Stimulated activated naive CD8-positive, alpha-beta T cell treated with anti-CD3 and anti-CD28 coated beads, Interleukin-15, Interleukin-2, amounts not matched to agents 100 U/mL and 50 U/mL, for 24 hours (primary cell): ENCODE measurements around the gene CD38.
"Not testable (repeated sequence)": the region's sequence is repeated elsewhere in the genome, so short reads cannot be mapped to it uniquely, and the experiment has no call there.

Experiments
- ATAC-seq: fragments of 150-1000 bp; cut with Tn5 transposase; one replicate; pipeline ENCODE4 v1.10.0; 2021
- DNase-seq: peaks from one replicate; pipeline ENCODE4 v3.0.0; 2021

The CD38 gene

GRCh38 chr4:15799141-15799540 is 21.0 kb downstream of the CD38 start:
- ATAC-seq (no peak), DNase-seq (no peak)

DNA sequence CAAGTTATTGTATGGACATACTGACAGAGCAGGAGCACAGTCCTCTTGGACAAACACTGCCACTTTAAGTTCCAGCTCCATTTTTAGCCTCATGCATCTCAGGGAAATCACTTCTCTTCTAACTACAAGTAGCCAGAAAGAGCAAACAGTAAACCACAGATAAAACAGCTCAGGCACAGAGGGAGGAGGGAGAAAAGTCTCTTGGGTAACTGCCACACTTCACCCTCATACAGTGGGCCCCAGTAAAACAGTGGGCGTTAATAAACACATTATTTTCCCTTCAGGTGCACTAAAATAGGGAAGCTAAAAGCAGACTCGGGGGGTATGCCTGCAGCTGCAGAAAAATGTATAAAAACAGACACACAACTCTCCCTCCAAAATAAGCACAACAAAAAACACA is 21.6 kb downstream of the CD38 start:
- DNase-seq = no peak

DNA sequence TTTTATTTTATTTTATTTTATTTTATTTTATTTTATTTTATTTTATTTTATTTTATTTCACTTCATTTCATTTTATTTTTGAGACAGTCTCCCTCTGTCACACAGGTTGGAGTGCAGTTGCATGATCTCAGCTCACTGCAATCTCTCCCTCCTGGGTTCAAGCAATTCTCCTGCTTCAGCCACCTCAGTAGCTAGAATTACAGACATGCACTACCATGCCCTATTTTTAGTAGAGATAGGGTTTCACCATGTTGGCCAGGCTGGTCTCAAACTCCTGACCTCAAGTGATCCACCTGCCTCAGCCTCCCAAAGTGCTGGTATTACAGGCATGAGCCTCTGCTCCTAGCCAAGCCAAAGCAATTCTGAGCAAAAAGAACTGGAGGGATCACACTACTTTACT is 24.4 kb downstream of the CD38 start:
- ATAC-seq = not testable (repeated sequence)

More for the DNA sequence above, 21.6 kb downstream of the CD38 start:
- ATAC-seq = no peak

GRCh38 chr4:15805583-15806517 is 27.7 kb downstream of the CD38 start:
- peak; percentile 56 for ATAC-seq
- DNase-seq = no peak

More for the DNA sequence above, 24.4 kb downstream of the CD38 start:
- DNase-seq = not testable (repeated sequence)

DNA sequence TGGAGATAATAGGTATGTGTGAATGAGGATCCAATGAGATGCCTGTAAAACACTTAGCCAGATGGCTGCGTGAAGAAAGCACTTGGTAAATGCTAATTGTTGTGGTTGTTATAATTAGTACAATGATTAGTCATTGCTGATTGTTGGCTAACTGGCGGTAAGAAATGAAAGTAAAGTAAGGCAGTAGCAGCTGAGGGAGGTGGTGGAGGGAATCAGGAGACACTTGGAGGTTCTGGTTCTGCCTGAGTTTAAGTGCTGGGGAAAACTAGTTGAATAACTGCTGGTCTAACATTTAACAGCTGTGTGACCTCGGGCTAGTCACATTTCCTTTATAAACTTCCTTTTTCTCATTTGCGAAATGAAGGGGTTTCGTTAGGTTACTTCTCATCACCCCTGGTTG is 30.9 kb downstream of the CD38 start:
- no peak for DNase-seq

GRCh38 chr4:15809466-15809865 is 31.3 kb downstream of the CD38 start:
- DNase-seq (no peak), ATAC-seq (no peak)

More for the DNA sequence above, 30.9 kb downstream of the CD38 start:
- peak; percentile 53 for ATAC-seq

DNA sequence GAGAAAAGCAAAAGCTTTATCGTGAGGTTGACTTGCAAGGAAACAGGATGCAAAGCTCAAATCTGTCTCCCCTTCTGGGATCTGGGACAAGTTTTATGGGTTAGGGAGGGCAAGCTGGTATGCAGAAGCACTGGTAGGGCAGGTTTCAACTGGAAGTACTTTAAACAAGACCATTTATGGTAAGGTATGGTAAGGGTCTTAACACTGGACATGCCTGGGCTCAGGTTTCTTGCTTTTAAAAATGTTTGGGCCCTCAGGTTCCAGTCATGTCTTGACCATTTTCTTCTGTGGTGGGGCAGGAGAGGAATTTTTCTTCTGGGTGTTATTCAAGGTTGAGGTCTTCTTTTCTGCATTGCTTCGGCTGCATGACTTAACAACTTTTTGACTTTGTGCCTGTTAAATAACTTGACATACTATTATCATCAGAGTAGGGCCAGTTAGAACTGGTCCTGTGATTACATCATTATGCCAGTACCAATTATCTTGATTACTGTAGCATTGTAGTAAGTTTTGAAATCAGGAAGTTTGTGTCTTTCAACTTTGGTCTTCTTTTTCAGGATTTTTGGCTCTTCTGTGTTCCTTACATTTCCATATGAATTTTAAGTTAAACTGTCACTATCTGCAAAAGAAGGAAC is 33.7 kb downstream of the CD38 start:
- no peak for ATAC-seq
- no peak for DNase-seq

GRCh38 chr4:15832523-15833451 is 54.7 kb downstream of the CD38 start:
- ATAC-seq = no peak

GRCh38 chr4:15833801-15834200 is 55.7 kb downstream of the CD38 start:
- DNase-seq (no peak), ATAC-seq (no peak)

More at GRCh38 chr4:15832523-15833451, 54.7 kb downstream of the CD38 start:
- no peak for DNase-seq

DNA sequence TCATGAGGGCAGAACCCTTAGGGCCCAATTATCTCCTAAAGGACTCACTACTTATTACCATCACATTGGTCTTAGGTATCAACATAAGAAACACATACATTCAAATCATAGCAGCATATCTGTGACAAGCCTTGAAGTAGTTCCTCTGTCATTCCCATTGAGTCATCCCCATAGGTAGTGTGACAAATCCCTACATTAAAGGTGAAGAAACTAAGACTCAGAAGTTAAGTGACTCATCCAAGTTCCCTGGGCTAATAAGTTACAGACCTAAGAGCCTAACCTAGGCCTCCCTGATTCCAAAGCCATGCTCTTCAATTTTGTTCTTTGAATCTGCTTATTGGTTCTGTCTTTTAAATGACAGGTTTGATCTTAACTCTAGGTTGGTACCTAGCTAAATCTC is 58.2 kb downstream of the CD38 start:
- ATAC-seq (peak; percentile 90), DNase-seq (no peak)

- no peak for ATAC-seq
- DNase-seq = no peak
These were observed 59.5 kb downstream of the CD38 start for GRCh38 chr4:15837591-15837990.

GRCh38 chr4:15841194-15841730 is 63.1 kb downstream of the CD38 start:
- not testable (repeated sequence) for ATAC-seq, DNase-seq

GRCh38 chr4:15847746-15848145 is 69.6 kb downstream of the CD38 start:
- ATAC-seq = no peak
- no peak for DNase-seq

- no peak for DNase-seq
- no peak for ATAC-seq
These were observed 70.2 kb downstream of the CD38 start for GRCh38 chr4:15848191-15848842.

DNA sequence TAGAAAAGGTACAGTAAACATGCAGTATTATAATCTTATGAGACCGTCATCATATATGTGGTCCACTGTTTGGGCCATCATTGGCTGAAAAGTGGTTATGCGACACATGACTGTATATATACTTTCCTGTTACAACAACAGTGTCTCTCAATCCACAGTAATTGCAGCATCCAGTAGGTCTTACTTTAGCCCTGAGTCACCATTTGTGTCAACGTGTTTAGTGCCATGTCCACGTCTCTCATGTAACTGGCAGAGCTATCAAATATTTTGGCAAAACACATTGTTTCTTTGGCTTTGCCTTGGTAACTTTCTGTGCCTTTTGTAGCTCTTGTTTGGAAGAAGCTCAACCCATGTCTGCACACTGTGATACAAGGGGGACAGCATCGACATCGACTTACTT is 73.8 kb downstream of the CD38 start:
- no peak for DNase-seq
- no peak for ATAC-seq

DNA sequence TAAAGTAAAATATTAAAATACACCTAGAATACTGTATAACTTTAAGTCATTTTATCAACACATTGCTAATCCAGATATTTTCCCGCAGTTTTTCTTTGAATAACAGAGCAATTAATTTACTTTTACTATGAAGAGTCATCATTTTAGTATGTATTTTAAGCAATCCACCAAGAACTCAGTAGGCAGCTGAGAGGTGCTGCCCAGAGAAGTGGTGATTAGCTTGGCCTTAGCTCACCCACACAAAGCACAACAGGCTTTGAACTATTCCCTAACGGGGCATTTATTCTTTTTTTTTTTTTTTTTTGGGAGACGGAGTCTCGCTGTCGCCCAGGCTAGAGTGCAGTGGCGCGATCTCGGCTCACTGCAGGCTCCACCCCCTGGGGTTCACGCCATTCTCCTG is 74.4 kb downstream of the CD38 start:
- DNase-seq (no peak), ATAC-seq (no peak)

- ATAC-seq = no peak
- DNase-seq = no peak
These were observed 75.2 kb downstream of the CD38 start for GRCh38 chr4:15853345-15853744.

GRCh38 chr4:15855804-15856475 is 77.8 kb downstream of the CD38 start:
- DNase-seq (no peak), ATAC-seq (no peak)

DNA sequence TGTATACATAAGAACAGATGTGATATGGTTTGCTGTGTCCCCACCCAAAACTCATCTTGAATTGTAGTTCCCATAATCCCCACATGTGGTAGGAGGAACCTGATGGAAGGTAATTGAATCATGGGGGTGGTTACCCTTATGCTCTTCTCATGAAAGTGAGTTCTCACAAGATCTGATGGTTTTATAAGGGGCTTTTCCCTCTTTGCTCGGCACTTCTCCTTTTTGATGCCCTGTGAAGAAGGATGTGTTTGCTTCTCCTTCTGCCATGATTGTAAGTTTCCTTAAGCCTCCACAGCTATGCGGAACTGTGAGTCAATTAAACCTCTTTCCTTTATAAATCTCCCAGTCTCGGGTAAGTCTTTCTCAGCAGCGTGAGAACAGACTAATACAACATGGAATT is 83.1 kb downstream of the CD38 start:
- not testable (repeated sequence) for ATAC-seq, DNase-seq

GRCh38 chr4:15864651-15865566 is 86.8 kb downstream of the CD38 start:
- no peak for DNase-seq
- no peak for ATAC-seq
